Common myeloid progenitor, CD34-positive (primary cell): Measurements from ENCODE around the gene SLC37A2.
A peak's percentile ranks its signal among the peaks of the same experiment; 100 is the strongest.

Experiments used
- CTCF ChIA-PET: fragments of 350-600 bp; sonication (Branson Sonifier 250); formaldehyde crosslinking; loops from one replicate; lab custom pipeline; 2021; ENCODE audit warnings: antibody characterized with exemption; lab: Charles Lee
- POLR2A ChIA-PET: fragments of 350-600 bp; sonication (Branson Sonifier 250); formaldehyde crosslinking; loops from one replicate; lab custom pipeline; 2021; ENCODE audit warnings: antibody characterized with exemption; lab: Charles Lee
- DNase-seq, 3 donors: peaks; one replicate each; pipeline versions ENCODE4 v3.0.0 to v3.0.0-alpha.2; 2013
- H3K27ac ChIP-seq, 2 experiments: 1 replicate in 1 of 2; 2 replicates in 1 of 2; pipeline ENCODE4 v1.7.0; 2013; ENCODE audit warnings: inconsistent platforms in 2 of 2, low read length in 2 of 2, mild to moderate bottlenecking in 2 of 2, low read depth in 1 of 2, moderate library complexity in 1 of 2; ENCODE audit not compliant: severe bottlenecking in 2 of 2, insufficient read depth in 1 of 2, poor library complexity in 1 of 2
- H3K27me3 ChIP-seq, 5 experiments: replicated peaks in 2 of 5; 1 replicate in 3 of 5; 2 replicates in 2 of 5; pipeline versions ENCODE4 v1.6.1 to v1.7.0; 2013; ENCODE audit warnings: low read length in 4 of 5, mild to moderate bottlenecking in 2 of 5, moderate library complexity in 2 of 5, inconsistent platforms in 1 of 5; ENCODE audit not compliant: insufficient read depth in 5 of 5, control insufficient read depth in 4 of 5
- H3K36me3 ChIP-seq, 4 experiments: 1 replicate in 2 of 4; 2 replicates in 2 of 4; pipeline versions ENCODE4 v1.6.1 to v1.7.0; 2013; ENCODE audit warnings: low read length in 3 of 4, control low read depth in 1 of 4, mild to moderate bottlenecking in 1 of 4; ENCODE audit not compliant: control insufficient read depth in 4 of 4, insufficient read depth in 4 of 4
- H3K4me1 ChIP-seq, 4 experiments: 1 replicate in 3 of 4; 2 replicates in 1 of 4; pipeline versions ENCODE4 v1.6.1 to v1.7.1; 2013; ENCODE audit warnings: low read length in 3 of 4, mild to moderate bottlenecking in 3 of 4, control low read depth in 1 of 4, inconsistent platforms in 1 of 4, moderate library complexity in 1 of 4; ENCODE audit not compliant: control insufficient read depth in 4 of 4, insufficient read depth in 4 of 4; ENCODE audit errors: control extremely low read depth in 1 of 4
- H3K4me3 ChIP-seq, 7 experiments: 1 replicate in 4 of 7; 2 replicates in 3 of 7; pipeline versions ENCODE4 v1.5.1 to v1.7.0; 2013; ENCODE audit warnings: mild to moderate bottlenecking in 7 of 7, low read length in 6 of 7, moderate library complexity in 6 of 7, inconsistent platforms in 2 of 7, low read depth in 2 of 7, control low read depth in 1 of 7; ENCODE audit not compliant: insufficient read depth in 4 of 7, control insufficient read depth in 1 of 7; ENCODE audit errors: extremely low read depth in 1 of 7
- H3K9me3 ChIP-seq, 5 experiments: 1 replicate in 4 of 5; 2 replicates in 1 of 5; pipeline versions ENCODE4 v1.6.1 to v1.7.1; 2013; ENCODE audit warnings: low read length in 4 of 5, mild to moderate bottlenecking in 2 of 5, inconsistent platforms in 1 of 5, low read depth in 1 of 5, moderate library complexity in 1 of 5; ENCODE audit not compliant: control insufficient read depth in 4 of 5, insufficient read depth in 2 of 5; ENCODE audit errors: control extremely low read depth in 1 of 5
- WGBS: methylation state at CpG from one replicate; pipeline ENCODE4 v1.1.5; 2013; ENCODE audit not compliant: insufficient coverage; 5-methylcytosine and 5-hydroxymethylcytosine counted together

Gene SLC37A2

DNA sequence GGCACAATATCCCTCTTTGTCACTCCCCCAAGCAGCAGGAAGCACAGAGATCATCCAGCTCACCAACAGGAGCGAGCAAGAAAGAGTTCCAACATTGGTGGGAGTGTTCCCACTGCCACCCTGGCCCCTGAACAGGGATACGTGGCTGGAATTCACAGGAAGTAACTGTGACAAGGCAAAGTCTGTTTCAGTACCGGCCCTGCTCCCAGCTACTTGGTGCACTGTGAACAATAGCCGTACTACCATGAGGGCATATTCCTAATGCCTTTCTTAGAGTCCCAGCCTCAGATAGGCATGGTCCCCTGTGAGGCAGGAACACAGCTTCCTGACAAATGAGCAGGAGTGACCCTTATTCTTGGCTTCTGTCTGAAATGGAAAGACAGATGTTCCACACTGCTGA is 1.8 kb upstream of the SLC37A2 start:
- ChIA-PET POLR2A (no interaction called here), CTCF (interaction anchor here (0.6 kb wide), 1 partner anchor 82 kb away, joined by 3 read pairs; no protein-coding TSS in a partner anchor)
- Histone ChIP-seq H3K9me3 (no peaks in the 10 kb centered on the region), H3K4me3 (no peak overlapping the region), H3K27me3 (peaks cover 5 to 52% (median 25%) of the 10 kb centered on the region in 5 experiments), H3K36me3 (no peaks in the 10 kb centered on the region), H3K27ac (no peak overlapping the region), H3K4me1 (peaks cover 0 to 16% (median 14%) of the 10 kb centered on the region in 4 experiments)
- 89% methylated on average over 3 of the region's 4 CpGs for WGBS
- DNase-seq: no peak

DNA sequence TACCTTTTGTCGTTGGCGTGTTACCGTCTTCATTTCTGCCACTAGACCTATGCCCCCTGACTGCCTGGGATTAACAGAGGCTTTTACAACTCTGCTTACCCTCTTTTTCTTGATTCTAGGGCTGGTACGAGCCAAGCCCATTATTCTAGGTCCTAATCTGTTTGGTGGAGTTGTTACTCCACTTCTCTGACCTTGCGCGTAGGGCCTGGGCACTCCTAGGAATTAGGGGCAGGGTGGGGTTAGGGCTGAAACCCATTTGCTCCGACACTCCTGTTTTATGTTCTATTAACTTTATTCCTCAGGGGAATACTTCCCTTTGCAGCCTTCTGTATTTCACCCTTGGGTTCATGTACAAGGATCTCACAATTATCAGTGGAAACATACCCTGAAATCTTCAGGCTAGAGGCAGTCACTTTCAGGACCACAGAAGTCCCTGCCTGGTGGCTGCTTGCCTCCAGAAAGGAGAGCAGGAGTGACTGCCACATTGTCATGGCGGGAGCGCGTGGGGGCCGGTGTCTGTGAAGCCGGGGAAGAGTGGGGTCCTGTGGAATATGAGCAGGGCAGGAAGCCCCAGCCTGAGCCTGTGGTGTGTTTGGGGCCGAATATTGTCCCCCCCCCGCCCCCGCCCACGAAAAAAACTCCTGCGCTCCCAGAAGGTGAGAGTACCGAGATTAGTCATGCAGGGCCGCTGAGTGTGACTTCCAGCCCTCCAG is 731 bp upstream of the SLC37A2 start:
- H3K4me1 ChIP-seq: peaks cover 0 to 16% (median 14%) of the 10 kb centered on the region in 4 experiments
- no peaks in the 10 kb centered on the region for H3K36me3 ChIP-seq
- H3K4me3 ChIP-seq: peak overlapping the region; percentile 36 to 81 (median 65)
- no peak overlapping the region for H3K27ac ChIP-seq
- no peaks in the 10 kb centered on the region for H3K9me3 ChIP-seq
- ChIA-PET CTCF (interaction anchor here (1.3 kb wide), 1 partner anchor 18 kb away, joined by 4 read pairs; no protein-coding TSS in a partner anchor), POLR2A (no interaction called here)
- H3K27me3 ChIP-seq: peaks cover 5 to 52% (median 25%) of the 10 kb centered on the region in 5 experiments
- 58% methylated on average over 7 of the region's 19 CpGs for WGBS
- DNase-seq: peak in 1 of 3 donors; percentile 25

DNA sequence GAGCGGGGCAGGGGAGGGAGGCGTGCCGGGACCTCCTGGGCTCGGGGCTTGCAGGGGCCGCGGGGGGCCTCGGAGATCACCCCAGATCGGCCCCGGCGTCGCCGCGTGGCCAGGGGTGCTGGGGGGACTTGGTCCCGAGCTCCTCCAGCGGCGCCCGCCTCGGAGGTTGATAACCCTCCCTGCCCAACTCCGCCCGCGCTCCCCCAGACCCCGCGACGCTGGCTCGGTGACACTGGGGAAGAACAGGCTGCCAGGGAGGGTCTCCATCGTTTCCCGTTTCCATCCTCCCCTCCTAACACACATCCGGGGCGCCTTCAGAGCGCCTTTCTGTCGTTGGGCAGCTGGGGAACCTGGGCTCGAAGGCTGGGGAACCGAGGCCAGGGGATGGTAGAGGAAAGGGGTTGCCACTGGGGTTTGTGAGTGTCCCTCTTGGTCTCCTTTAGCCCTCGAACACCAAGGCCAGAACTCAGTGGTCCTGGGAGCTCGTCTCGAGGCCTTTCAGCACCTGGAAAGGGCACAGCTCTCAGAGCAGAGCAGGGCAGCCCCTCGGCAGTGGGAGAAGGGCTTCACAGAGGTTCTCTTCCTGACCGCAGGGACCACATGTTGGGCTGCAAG is 431 bp downstream of the SLC37A2 start:
- ChIA-PET POLR2A (no interaction called here), CTCF (interaction anchor here (1.3 kb wide), 2 partner anchors 9 to 17 kb away, joined by 4 read pairs; no protein-coding TSS in a partner anchor)
- Histone ChIP-seq H3K9me3 (no peaks in the 10 kb centered on the region), H3K4me3 (peak overlapping the region; percentile 36 to 81 (median 65)), H3K27me3 (peaks cover 5 to 52% (median 25%) of the 10 kb centered on the region in 5 experiments), H3K36me3 (no peaks in the 10 kb centered on the region), H3K27ac (no peak overlapping the region), H3K4me1 (peaks cover 0 to 16% (median 14%) of the 10 kb centered on the region in 4 experiments)
- WGBS: 11% methylated on average over 32 of the region's 38 CpGs
- DNase-seq: peak in 2 of 3 donors; percentile 11 to 29

DNA sequence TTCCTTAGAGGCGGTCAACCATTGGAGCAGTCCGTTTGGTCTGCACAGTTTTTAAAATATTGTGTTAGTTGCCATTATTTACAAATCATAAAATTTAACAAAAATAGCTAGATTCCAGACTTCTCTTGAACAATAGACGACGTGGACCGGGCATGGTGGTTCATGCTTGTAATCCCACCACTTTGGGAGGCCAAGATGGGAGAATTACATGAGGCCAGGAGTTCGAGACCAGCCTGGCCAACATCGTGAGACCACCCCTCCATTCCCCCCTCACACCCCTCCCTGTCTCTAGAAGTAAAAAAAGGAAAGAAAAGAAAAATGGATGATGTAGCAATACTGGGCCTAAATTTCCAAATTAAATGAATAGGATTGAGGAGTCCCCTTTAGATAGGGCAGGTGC is 965 bp downstream of the SLC37A2 start:
- Histone ChIP-seq H3K27me3 (peaks cover 5 to 52% (median 25%) of the 10 kb centered on the region in 5 experiments), H3K36me3 (no peaks in the 10 kb centered on the region), H3K27ac (no peak overlapping the region), H3K9me3 (no peaks in the 10 kb centered on the region), H3K4me1 (peaks cover 0 to 16% (median 14%) of the 10 kb centered on the region in 4 experiments), H3K4me3 (peak overlapping the region in 1 of 7 experiments; percentile 65)
- POLR2A ChIA-PET: no interaction called here
- DNase-seq: no peak
- WGBS: no CpG with 5 or more reads among the region's 7 CpGs
- CTCF ChIA-PET: interaction anchor here (1.3 kb wide), 2 partner anchors 8 to 16 kb away, joined by 4 read pairs; no protein-coding TSS in a partner anchor

DNA sequence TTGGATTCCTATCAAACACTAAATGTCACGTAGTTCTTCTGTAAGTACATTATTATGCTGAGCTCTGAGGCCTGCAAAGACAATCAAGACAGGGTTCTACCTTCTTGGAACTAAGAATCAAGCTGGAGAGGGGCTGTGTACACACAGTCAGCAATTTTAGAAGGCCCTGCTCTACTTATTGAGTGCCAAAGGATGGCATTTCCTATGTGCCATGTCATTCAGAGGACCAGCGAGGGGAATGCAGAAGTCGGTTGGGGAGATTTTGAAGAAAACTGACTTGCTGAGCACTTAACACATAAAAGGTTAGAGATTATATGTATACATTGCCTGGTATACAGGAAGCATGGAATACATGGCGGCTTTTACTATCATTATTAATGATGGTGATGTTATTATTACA is 5.3 kb downstream of the SLC37A2 start:
- Histone ChIP-seq H3K9me3 (no peaks in the 10 kb centered on the region), H3K27me3 (peaks cover 2 to 24% (median 13%) of the 10 kb centered on the region in 5 experiments), H3K4me3 (no peak overlapping the region), H3K27ac (no peak overlapping the region), H3K4me1 (peaks cover 10 to 45% (median 34%) of the 10 kb centered on the region in 4 experiments), H3K36me3 (no peaks in the 10 kb centered on the region)
- DNase-seq: peak in 2 of 3 donors; percentile 19 to 36
- ChIA-PET POLR2A (interaction anchor here (0.5 kb wide), 1 partner anchor 733 kb away, joined by 3 read pairs; no protein-coding TSS in a partner anchor), CTCF (interaction anchor here (0.7 to 1.8 kb wide), 2 partner anchors 14 to 72 kb away, joined by 3 read pairs; no protein-coding TSS in a partner anchor)
- WGBS: 59% methylated on average over 2 of the region's 4 CpGs

DNA sequence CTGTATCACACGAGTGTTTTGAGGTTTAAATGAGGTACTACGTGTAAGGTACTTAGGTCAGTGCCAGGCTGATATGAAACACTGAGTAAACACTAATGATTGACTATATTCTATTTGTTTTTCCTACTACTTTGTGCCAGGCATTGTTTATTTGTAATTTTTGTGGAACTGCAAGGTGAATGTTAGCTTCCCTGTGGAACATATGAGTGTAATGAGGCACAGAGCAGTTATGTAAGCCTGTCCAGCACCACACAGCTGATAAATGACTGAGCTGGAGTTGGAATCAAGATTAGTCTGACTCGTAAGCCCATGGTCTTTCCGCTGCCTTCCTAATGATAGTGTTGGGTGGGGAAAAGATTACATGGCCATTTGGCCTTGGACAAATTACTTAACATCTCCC is 5.9 kb downstream of the SLC37A2 start:
- no peaks in the 10 kb centered on the region for H3K36me3 ChIP-seq
- H3K4me1 ChIP-seq: peaks cover 10 to 39% (median 30%) of the 10 kb centered on the region in 4 experiments
- CTCF ChIA-PET: interaction anchor here (0.7 to 1.8 kb wide), 2 partner anchors 13 to 72 kb away, joined by 3 read pairs; no protein-coding TSS in a partner anchor
- WGBS: no CpG with 5 or more reads among the region's 4 CpGs
- no peak overlapping the region for H3K27ac ChIP-seq
- no peak overlapping the region for H3K4me3 ChIP-seq
- no peaks in the 10 kb centered on the region for H3K9me3 ChIP-seq
- POLR2A ChIA-PET: interaction anchor here (0.5 kb wide), 1 partner anchor 734 kb away, joined by 3 read pairs; no protein-coding TSS in a partner anchor
- no peak for DNase-seq
- H3K27me3 ChIP-seq: peaks cover 2 to 17% (median 7%) of the 10 kb centered on the region in 5 experiments
